ENCODE data around the gene BNIPL.

The BNIPL gene, protein sequence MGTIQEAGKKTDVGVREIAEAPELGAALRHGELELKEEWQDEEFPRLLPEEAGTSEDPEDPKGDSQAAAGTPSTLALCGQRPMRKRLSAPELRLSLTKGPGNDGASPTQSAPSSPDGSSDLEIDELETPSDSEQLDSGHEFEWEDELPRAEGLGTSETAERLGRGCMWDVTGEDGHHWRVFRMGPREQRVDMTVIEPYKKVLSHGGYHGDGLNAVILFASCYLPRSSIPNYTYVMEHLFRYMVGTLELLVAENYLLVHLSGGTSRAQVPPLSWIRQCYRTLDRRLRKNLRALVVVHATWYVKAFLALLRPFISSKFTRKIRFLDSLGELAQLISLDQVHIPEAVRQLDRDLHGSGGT

DNA sequence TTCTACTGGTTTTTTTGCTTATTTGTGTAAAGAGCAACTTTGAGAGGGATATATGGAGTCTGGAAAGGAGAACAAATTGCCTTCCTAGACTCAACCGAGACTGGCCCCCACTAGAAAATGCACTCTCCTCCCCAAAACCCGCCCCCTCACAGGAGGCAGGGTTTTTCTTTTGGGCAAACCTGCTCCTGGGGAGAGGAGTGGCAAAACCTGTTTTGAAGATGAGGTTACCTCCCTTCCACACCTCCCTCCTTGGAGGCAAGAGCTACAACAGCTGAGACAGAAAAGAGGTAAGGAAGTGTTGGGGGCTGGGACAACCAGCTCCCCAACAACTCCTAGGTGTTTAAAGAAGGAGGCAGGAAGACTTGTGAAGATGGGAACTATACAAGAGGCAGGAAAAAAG, at the start of gene BNIPL:
BNIPL (plus strand) TSS at position 231 of the 400 bp plus-strand sequence; CDS start at position 371, 140 bp downstream.
- DNase-seq (ENCODE audit: low read depth), result no peak
- H3K4me3 ChIP-seq (ENCODE audit: control insufficient read depth, low read depth, low read length), result no peak within 1 kb of the TSS
- TF ChIP-seq, protein P1, sequence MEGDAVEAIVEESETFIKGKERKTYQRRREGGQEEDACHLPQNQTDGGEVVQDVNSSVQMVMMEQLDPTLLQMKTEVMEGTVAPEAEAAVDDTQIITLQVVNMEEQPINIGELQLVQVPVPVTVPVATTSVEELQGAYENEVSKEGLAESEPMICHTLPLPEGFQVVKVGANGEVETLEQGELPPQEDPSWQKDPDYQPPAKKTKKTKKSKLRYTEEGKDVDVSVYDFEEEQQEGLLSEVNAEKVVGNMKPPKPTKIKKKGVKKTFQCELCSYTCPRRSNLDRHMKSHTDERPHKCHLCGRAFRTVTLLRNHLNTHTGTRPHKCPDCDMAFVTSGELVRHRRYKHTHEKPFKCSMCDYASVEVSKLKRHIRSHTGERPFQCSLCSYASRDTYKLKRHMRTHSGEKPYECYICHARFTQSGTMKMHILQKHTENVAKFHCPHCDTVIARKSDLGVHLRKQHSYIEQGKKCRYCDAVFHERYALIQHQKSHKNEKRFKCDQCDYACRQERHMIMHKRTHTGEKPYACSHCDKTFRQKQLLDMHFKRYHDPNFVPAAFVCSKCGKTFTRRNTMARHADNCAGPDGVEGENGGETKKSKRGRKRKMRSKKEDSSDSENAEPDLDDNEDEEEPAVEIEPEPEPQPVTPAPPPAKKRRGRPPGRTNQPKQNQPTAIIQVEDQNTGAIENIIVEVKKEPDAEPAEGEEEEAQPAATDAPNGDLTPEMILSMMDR (IDR thresholded peaks at IDR 0.05; ENCODE audit: control insufficient read depth, insufficient read depth, low read depth, low read length, missing control alignments), result no peak

DNA sequence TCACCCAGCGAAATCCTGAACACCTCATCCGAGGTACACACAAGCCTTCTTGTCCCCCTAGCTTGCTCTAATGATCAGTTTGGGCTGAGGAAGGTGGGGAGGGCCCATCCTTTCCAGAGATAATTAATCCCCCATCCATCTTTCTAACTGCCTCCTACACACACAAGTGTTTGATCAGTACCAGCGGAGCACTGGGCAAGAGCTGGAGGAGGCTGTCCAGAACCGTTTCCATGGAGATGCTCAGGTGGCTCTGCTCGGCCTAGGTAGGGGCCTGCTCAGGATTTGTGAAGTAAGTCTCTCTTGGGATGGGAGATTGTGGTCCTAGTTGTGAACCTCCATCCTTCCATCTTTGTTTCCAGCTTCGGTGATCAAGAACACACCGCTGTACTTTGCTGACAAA, 48.5 kb upstream of the BNIPL start:
- TF ChIP-seq, protein P1 (IDR thresholded peaks at IDR 0.05; ENCODE audit: control insufficient read depth, insufficient read depth, low read depth, low read length, missing control alignments), result no peak
- DNase-seq (ENCODE audit: low read depth), result no peak
- H3K4me3 ChIP-seq (ENCODE audit: control insufficient read depth, low read depth, low read length), result no peak overlapping the region

DNA sequence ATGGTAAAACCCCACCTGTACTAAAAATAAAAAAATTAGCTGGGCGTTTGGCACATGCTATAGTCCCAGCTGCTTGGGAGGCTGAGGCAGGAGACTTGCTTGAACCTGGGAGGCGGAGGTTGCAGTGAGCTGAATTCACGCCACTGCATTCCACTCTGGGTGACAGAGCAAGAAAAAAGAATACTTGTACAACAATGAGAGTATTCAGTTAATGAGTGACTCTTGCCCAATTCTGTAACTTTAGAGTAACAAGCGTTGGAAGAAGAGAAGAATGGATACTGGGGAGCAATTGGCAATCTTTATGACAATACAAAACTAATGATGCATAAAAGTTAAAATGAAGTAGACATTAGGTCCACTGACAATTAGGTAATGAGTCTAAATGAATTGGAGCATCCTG, 43.8 kb upstream of the BNIPL start:
- DNase-seq (ENCODE audit: low read depth), result no peak
- TF ChIP-seq, protein P1 (IDR thresholded peaks at IDR 0.05; ENCODE audit: control insufficient read depth, insufficient read depth, low read depth, low read length, missing control alignments), result no peak
- no peak overlapping the region for H3K4me3 ChIP-seq (ENCODE audit: control insufficient read depth, low read depth, low read length)

DNA sequence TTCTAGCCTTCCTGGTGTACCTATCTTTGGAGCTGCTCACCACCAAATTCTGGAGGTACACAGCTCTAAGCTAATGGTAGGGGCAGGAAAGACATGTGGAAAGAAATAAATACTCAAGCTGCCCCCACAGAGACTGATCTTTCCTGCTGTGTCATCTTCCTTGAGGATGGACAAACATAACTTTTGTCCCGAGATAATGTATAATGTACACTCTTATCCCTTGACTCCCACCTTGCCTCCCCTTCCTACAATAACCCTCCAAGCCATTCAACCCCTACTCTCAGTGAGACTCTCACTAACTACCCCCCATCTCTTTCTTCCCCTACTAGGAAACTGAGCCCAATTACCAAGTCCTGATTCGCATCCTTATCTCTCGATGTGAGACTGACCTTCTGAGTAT, 42.1 kb upstream of the BNIPL start:
- H3K4me3 ChIP-seq (ENCODE audit: control insufficient read depth, low read depth, low read length), result no peak overlapping the region
- TF ChIP-seq, protein P1 (IDR thresholded peaks at IDR 0.05; ENCODE audit: control insufficient read depth, insufficient read depth, low read depth, low read length, missing control alignments), result no peak
- no peak for DNase-seq (ENCODE audit: low read depth)

DNA sequence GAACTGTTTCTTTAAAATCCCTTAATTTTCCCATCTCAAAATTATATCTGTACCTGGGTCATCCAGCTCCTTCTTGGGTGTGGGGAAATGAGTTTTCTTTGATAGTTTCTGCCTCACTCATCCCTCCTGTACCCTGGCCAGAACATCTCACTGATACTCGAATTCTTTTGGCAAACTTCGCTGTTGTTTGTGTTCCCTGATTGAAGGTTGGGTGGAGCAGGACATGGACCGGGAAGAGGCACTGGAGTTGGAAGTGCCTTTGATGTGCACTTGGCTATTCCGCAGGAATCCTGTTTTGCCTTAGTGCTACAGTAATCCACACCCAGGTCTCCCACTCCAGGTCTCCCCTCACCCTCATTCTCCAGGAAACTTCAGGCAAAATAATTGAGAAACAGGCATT, 40.9 kb upstream of the BNIPL start:
- TF ChIP-seq, protein P1 (IDR thresholded peaks at IDR 0.05; ENCODE audit: control insufficient read depth, insufficient read depth, low read depth, low read length, missing control alignments), result no peak
- no peak overlapping the region for H3K4me3 ChIP-seq (ENCODE audit: control insufficient read depth, low read depth, low read length)
- DNase-seq (ENCODE audit: low read depth), result no peak

DNA sequence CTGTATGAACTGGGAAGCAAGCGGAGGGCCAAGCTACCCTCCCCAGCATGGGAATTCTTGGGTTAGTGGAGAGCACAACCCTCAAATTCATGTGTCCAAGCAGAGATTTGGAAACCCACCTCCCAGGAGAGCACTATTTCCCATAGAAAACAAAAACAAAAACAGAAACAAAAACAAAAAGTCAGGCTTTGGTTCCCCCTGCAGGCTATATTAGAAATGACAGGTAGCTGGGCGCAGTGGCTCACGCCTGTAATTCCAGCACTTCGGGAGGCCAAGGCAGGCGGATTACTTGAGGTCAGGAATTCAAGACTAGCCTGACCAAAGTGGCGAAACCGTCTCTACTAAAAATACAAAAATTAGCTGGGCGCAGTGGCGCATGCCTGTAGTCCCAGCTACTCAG, 40.5 kb upstream of the BNIPL start:
- DNase-seq (ENCODE audit: low read depth), result no peak
- TF ChIP-seq, protein P1 (IDR thresholded peaks at IDR 0.05; ENCODE audit: control insufficient read depth, insufficient read depth, low read depth, low read length, missing control alignments), result peak; percentile 64
- H3K4me3 ChIP-seq (ENCODE audit: control insufficient read depth, low read depth, low read length), result no peak overlapping the region

All from AG09309 (cell line).